ENCODE measurements around the gene MRPS15.

GRCh38 chr1:36425791-36426190 lies 38.4 kb downstream of the MRPS15 start:
- TF ChIP-seq CTCF (conservative IDR thresholded peaks at IDR 0.05; ENCODE audit: low read length), result no peak
- TF ChIP-seq EZH2phosphoT487 (IDR thresholded peaks at IDR 0.05; ENCODE audit: borderline replicate concordance, low read depth, low read length), result no peak
